IPS-20b (cell line): ENCODE measurements around the gene PROP1.
"Not testable (repeated sequence)": the region's sequence is repeated elsewhere in the genome, so short reads cannot be mapped to it uniquely, and the experiment has no call there.

ENCODE experiments used
- H3K27ac ChIP-seq: one replicate; pipeline ENCODE4 v1.5.1; 2013; ENCODE audit warnings: low read length
- H3K27me3 ChIP-seq: 2 replicates; pipeline ENCODE4 v1.6.1; 2013; ENCODE audit warnings: mild to moderate bottlenecking, low read length, inconsistent platforms; ENCODE audit not compliant: insufficient read depth
- H3K36me3 ChIP-seq: 2 replicates; pipeline ENCODE4 v1.6.1; 2013; ENCODE audit warnings: low read depth, mild to moderate bottlenecking, inconsistent platforms, low read length, moderate library complexity; ENCODE audit not compliant: insufficient read depth
- H3K4me1 ChIP-seq: 2 replicates; pipeline ENCODE4 v1.6.1; 2013; ENCODE audit warnings: mild to moderate bottlenecking, control low read depth, inconsistent platforms, low read length, moderate library complexity; ENCODE audit not compliant: insufficient read depth
- H3K4me3 ChIP-seq: 2 replicates; pipeline ENCODE4 v1.5.1; 2013; ENCODE audit warnings: mild to moderate bottlenecking, low read length, inconsistent platforms
- H3K9ac ChIP-seq: 2 replicates; pipeline ENCODE4 v1.6.1; 2013; ENCODE audit warnings: low read depth, mild to moderate bottlenecking, inconsistent platforms, low read length, moderate library complexity
- H3K9me3 ChIP-seq: 2 replicates; pipeline ENCODE4 v1.6.1; 2013; ENCODE audit warnings: mild to moderate bottlenecking, low read depth, low read length, inconsistent platforms; ENCODE audit not compliant: insufficient read depth

The PROP1 gene

GRCh38 chr5:177995691-177996595 is at the start of gene PROP1:
Gene PROP1 (minus strand): TSS chr5:177996242. CDS start chr5:177995933, 309 bp downstream.
- Histone ChIP-seq H3K27ac (no peak within 1 kb of the TSS), H3K27me3 (0 out of 2 replicates have a peak, but pooled peaks cover 8% of the 10 kb centered on the region), H3K36me3 (no peaks in the 10 kb centered on the region), H3K4me3 (no peak within 1 kb of the TSS), H3K9ac (no peak within 1 kb of the TSS), H3K4me1 (peaks cover 3% of the 10 kb centered on the region; the same call in 1 of the 2 replicates), H3K9me3 (no peaks in the 10 kb centered on the region)

- not testable (repeated sequence) for H3K9me3 ChIP-seq, H3K36me3 ChIP-seq, H3K27ac ChIP-seq, H3K4me1 ChIP-seq, H3K27me3 ChIP-seq, H3K9ac ChIP-seq, H3K4me3 ChIP-seq
Measured at GRCh38 chr5:178019379-178020030, 23.5 kb upstream of the PROP1 start.

- not testable (repeated sequence) for H3K27me3 ChIP-seq, H3K36me3 ChIP-seq, H3K9ac ChIP-seq, H3K4me1 ChIP-seq, H3K9me3 ChIP-seq, H3K27ac ChIP-seq, H3K4me3 ChIP-seq
Measured at GRCh38 chr5:178012758-178013157, 16.7 kb upstream of the PROP1 start.

- H3K9ac ChIP-seq, H3K27me3 ChIP-seq, H3K27ac ChIP-seq, H3K9me3 ChIP-seq, H3K36me3 ChIP-seq, H3K4me1 ChIP-seq, H3K4me3 ChIP-seq: not testable (repeated sequence)
Measured at GRCh38 chr5:178011816-178012554, 15.9 kb upstream of the PROP1 start.

- H3K27ac ChIP-seq, H3K4me1 ChIP-seq, H3K9me3 ChIP-seq, H3K27me3 ChIP-seq, H3K36me3 ChIP-seq, H3K9ac ChIP-seq, H3K4me3 ChIP-seq: not testable (repeated sequence)
Measured at GRCh38 chr5:178007272-178007671, 11.2 kb upstream of the PROP1 start.

GRCh38 chr5:178006536-178007231 is 10.6 kb upstream of the PROP1 start:
- H3K9me3 ChIP-seq, H3K4me1 ChIP-seq, H3K9ac ChIP-seq, H3K36me3 ChIP-seq, H3K27me3 ChIP-seq, H3K27ac ChIP-seq, H3K4me3 ChIP-seq: not testable (repeated sequence)

- not testable (repeated sequence) for H3K27ac ChIP-seq, H3K27me3 ChIP-seq, H3K4me1 ChIP-seq, H3K36me3 ChIP-seq, H3K9ac ChIP-seq, H3K9me3 ChIP-seq, H3K4me3 ChIP-seq
Measured at GRCh38 chr5:178006181-178006535, 10.1 kb upstream of the PROP1 start.

- H3K9me3 ChIP-seq = no peaks in the 10 kb centered on the region
- no peak overlapping the region for H3K4me3 ChIP-seq
- H3K36me3 ChIP-seq = no peaks in the 10 kb centered on the region
- no peak overlapping the region for H3K9ac ChIP-seq
- no peak overlapping the region for H3K27ac ChIP-seq
- peaks cover 3% of the 10 kb centered on the region; the same call in 1 of the 2 replicates for H3K4me1 ChIP-seq
- 0 out of 2 replicates have a peak, but pooled peaks cover 8% of the 10 kb centered on the region for H3K27me3 ChIP-seq
Measured at GRCh38 chr5:177997846-177998245, 1.8 kb upstream of the PROP1 start.

- H3K4me1 ChIP-seq = peaks cover 3% of the 10 kb centered on the region; the same call in 1 of the 2 replicates
- H3K9ac ChIP-seq = no peak overlapping the region
- no peak overlapping the region for H3K4me3 ChIP-seq
- H3K27ac ChIP-seq = no peak overlapping the region
- H3K36me3 ChIP-seq = no peaks in the 10 kb centered on the region
- H3K27me3 ChIP-seq = 0 out of 2 replicates have a peak, but pooled peaks cover 8% of the 10 kb centered on the region
- no peaks in the 10 kb centered on the region for H3K9me3 ChIP-seq
Measured at GRCh38 chr5:177997319-177997670, 1.3 kb upstream of the PROP1 start.

GRCh38 chr5:177996660-177997318 is 747 bp upstream of the PROP1 start:
- Histone ChIP-seq H3K36me3 (no peaks in the 10 kb centered on the region), H3K4me3 (no peak overlapping the region), H3K4me1 (peaks cover 3% of the 10 kb centered on the region; the same call in 1 of the 2 replicates), H3K9ac (no peak overlapping the region), H3K9me3 (no peaks in the 10 kb centered on the region), H3K27ac (no peak overlapping the region), H3K27me3 (0 out of 2 replicates have a peak, but pooled peaks cover 8% of the 10 kb centered on the region)
